ENCODE data around the gene HLA-DQA2.
"Not testable (repeated sequence)": the region's sequence is repeated elsewhere in the genome, so short reads cannot be mapped to it uniquely, and the experiment has no call there.

Gene HLA-DQA2

GRCh38 chr6:32779036-32779435 is 37.8 kb downstream of the HLA-DQA2 start:
- DNase-seq (ENCODE audit: low read depth) = no peak

GRCh38 chr6:32782923-32783322 is 41.7 kb downstream of the HLA-DQA2 start:
- DNase-seq (ENCODE audit: low read depth) = not testable (repeated sequence)

GRCh38 chr6:32785781-32786533 is 44.8 kb downstream of the HLA-DQA2 start:
- no peak for DNase-seq (ENCODE audit: low read depth)

GRCh38 chr6:32790306-32790705 is 49.1 kb downstream of the HLA-DQA2 start:
- DNase-seq (ENCODE audit: low read depth) = no peak

GRCh38 chr6:32792901-32793435 is 51.8 kb downstream of the HLA-DQA2 start:
- DNase-seq (ENCODE audit: low read depth) = no peak

- no peak for DNase-seq (ENCODE audit: low read depth)
These were observed 53.3 kb downstream of the HLA-DQA2 start for GRCh38 chr6:32794510-32794909.
